ENCODE data around the gene HGFAC. TPM values are rescaled to one million over a fixed set of nuclear protein-coding genes. Genes with fewer than 3 reads are reported as not detected.
A peak's percentile ranks its signal among the peaks of the same experiment; 100 is the strongest.

Gene HGFAC
- total RNA-seq, 1 experiment from 2014 or later: 0.28 TPM

DNA sequence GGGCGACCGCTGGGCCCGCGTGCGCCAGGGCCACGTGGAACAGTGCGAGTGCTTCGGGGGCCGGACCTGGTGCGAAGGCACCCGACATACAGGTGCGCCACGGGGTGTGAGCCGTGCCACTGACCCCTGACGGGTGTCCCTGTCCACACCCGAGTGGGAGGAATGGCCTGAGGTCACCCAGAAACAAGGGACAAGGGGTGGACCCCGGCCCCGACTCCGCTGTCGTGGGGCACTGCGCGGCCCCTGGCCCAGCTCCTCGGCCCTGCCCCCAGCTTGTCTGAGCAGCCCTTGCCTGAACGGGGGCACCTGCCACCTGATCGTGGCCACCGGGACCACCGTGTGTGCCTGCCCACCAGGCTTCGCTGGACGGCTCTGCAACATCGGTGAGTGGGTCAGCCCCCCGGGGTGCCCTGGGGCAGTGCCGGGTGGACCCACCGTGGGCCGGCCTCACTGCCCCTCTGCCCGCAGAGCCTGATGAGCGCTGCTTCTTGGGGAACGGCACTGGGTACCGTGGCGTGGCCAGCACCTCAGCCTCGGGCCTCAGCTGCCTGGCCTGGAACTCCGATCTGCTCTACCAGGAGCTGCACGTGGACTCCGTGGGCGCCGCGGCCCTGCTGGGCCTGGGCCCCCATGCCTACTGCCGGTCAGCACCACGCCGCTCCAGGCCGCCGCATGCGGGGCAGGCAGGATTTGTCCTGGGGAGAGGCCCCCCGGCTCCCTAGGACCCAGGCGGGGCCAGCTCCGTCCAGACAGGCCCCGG is 2.8 kb downstream of the HGFAC start:
- TF ChIP-seq, protein P1, sequence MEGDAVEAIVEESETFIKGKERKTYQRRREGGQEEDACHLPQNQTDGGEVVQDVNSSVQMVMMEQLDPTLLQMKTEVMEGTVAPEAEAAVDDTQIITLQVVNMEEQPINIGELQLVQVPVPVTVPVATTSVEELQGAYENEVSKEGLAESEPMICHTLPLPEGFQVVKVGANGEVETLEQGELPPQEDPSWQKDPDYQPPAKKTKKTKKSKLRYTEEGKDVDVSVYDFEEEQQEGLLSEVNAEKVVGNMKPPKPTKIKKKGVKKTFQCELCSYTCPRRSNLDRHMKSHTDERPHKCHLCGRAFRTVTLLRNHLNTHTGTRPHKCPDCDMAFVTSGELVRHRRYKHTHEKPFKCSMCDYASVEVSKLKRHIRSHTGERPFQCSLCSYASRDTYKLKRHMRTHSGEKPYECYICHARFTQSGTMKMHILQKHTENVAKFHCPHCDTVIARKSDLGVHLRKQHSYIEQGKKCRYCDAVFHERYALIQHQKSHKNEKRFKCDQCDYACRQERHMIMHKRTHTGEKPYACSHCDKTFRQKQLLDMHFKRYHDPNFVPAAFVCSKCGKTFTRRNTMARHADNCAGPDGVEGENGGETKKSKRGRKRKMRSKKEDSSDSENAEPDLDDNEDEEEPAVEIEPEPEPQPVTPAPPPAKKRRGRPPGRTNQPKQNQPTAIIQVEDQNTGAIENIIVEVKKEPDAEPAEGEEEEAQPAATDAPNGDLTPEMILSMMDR (IDR thresholded peaks at IDR 0.05; ENCODE audit: unreplicated experiment): no peak
- H3K36me3 Mint-ChIP-seq (ENCODE audit: insufficient read depth, unreplicated experiment): no peaks in the 10 kb centered on the region
- no peak overlapping the region for H3K27ac Mint-ChIP-seq (ENCODE audit: low read depth, unreplicated experiment)
- ChIA-PET CTCF (interaction anchor here (0.6 to 2.3 kb wide), 14 partner anchors 8 to 214 kb away, joined by 3 to 13 read pairs (median 3); no protein-coding TSS in a partner anchor), POLR2A (no interaction called here)
- no peaks in the 10 kb centered on the region for H3K27me3 Mint-ChIP-seq (ENCODE audit: insufficient read depth, unreplicated experiment)
- BruUV-seq (replicated peaks): no TSS peak
- H3K4me1 Mint-ChIP-seq (ENCODE audit: insufficient read depth, unreplicated experiment): peaks cover 10% of the 10 kb centered on the region
- H3K4me3 Mint-ChIP-seq (ENCODE audit: unreplicated experiment): no peak overlapping the region
- DNase-seq (ENCODE audit: unreplicated experiment): no peak
- H3K9me3 Mint-ChIP-seq (ENCODE audit: unreplicated experiment): no peaks in the 10 kb centered on the region
- intact Hi-C loops (cut with micrococcal nuclease): no loop called here

DNA sequence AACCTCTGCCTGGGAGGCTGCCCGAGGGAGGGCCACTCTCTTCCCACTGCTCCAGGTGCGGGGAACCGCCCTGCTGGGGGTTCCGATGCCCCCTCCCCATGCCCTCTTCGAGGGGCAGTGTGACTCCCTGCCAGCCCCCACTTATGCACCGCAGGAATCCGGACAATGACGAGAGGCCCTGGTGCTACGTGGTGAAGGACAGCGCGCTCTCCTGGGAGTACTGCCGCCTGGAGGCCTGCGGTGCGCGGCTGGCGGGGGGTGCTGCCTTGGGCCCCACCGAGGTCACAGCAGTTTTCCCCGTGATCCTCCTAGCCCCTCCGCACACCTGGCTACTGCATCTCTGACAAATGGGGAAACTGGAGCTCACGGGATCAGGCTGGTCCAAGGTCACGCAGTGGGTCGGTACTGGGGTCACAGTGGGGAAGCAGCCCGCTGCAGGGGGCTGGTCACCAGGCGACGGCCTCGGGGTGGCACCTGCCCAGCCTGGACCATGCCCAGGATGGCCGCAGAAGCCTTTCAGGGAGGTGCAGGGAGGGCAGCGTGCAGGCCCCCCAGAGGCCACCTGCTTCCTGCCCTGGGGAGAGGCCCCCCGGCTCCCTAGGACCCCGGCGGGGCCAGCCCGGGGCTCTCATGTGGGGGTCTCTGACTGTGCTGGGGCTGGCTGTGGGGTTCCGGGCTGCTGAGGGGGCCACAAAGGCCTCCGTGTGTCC is 3.5 kb downstream of the HGFAC start:
- no peak for DNase-seq (ENCODE audit: unreplicated experiment)
- Mint-ChIP-seq H3K9me3 (ENCODE audit: unreplicated experiment) (no peaks in the 10 kb centered on the region), H3K4me3 (ENCODE audit: unreplicated experiment) (no peak overlapping the region), H3K27me3 (ENCODE audit: insufficient read depth, unreplicated experiment) (no peaks in the 10 kb centered on the region), H3K27ac (ENCODE audit: low read depth, unreplicated experiment) (no peak overlapping the region), H3K4me1 (ENCODE audit: insufficient read depth, unreplicated experiment) (peaks cover 6% of the 10 kb centered on the region), H3K36me3 (ENCODE audit: insufficient read depth, unreplicated experiment) (no peaks in the 10 kb centered on the region)
- intact Hi-C loops (cut with micrococcal nuclease): no loop called here
- CTCF ChIA-PET: interaction anchor here (0.6 to 2.2 kb wide), 4 partner anchors 70 to 117 kb away, joined by 3 to 13 read pairs (median 4); no protein-coding TSS in a partner anchor
- no TSS peak for BruUV-seq (replicated peaks)
- POLR2A ChIA-PET: no interaction called here
- TF ChIP-seq, protein P1 (IDR thresholded peaks at IDR 0.05; ENCODE audit: unreplicated experiment): peak; percentile 4

DNA sequence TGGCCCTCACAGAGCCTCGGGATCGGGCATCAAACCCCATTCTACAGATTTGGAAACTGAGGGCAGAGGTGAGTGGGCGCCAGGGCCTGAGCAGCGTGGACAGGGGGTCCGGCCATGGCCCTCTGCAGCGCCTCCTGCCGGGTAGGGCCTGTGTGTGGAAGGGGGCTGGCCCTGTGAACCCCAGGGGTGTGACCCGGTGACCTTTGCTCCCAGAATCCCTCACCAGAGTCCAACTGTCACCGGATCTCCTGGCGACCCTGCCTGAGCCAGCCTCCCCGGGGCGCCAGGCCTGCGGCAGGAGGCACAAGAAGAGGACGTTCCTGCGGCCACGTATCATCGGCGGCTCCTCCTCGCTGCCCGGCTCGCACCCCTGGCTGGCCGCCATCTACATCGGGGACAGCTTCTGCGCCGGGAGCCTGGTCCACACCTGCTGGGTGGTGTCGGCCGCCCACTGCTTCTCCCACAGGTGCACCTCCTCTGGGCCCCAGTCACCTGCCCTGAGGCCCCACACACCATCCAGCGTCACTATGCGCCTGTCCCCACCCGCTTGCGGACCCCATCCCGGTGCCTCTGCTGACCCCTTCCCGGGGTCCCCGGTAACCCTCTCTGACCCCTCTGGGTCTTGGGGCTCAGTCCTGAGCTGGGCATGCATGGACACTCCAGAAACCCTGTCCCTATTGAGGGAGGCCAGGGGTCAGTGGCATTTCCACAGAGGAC is 4.2 kb downstream of the HGFAC start:
- CTCF ChIA-PET: interaction anchor here (0.8 to 1.1 kb wide), 2 partner anchors 71 to 100 kb away, joined by 3 to 4 read pairs; no protein-coding TSS in a partner anchor
- no peak overlapping the region for H3K27ac Mint-ChIP-seq (ENCODE audit: low read depth, unreplicated experiment)
- no peaks in the 10 kb centered on the region for H3K9me3 Mint-ChIP-seq (ENCODE audit: unreplicated experiment)
- POLR2A ChIA-PET: no interaction called here
- no peaks in the 10 kb centered on the region for H3K36me3 Mint-ChIP-seq (ENCODE audit: insufficient read depth, unreplicated experiment)
- DNase-seq (ENCODE audit: unreplicated experiment): no peak
- intact Hi-C loops (cut with micrococcal nuclease): no loop called here
- BruUV-seq (replicated peaks): no TSS peak
- no peak overlapping the region for H3K4me3 Mint-ChIP-seq (ENCODE audit: unreplicated experiment)
- H3K4me1 Mint-ChIP-seq (ENCODE audit: insufficient read depth, unreplicated experiment): peaks cover 6% of the 10 kb centered on the region
- TF ChIP-seq, protein P1 (IDR thresholded peaks at IDR 0.05; ENCODE audit: unreplicated experiment): no peak
- no peaks in the 10 kb centered on the region for H3K27me3 Mint-ChIP-seq (ENCODE audit: insufficient read depth, unreplicated experiment)

Measured in MCF 10A (cell line).